GM21825 (cell line): ENCODE measurements around the gene MMP24.
"Not testable (repeated sequence)": the region's sequence is repeated elsewhere in the genome, so short reads cannot be mapped to it uniquely, and the experiment has no call there.

Source experiments
- ATAC-seq: cut with Tn5 transposase; IDR thresholded peaks from one replicate; pipeline ENCODE4 v1.9.1; 2021; ENCODE audit warnings: mild to moderate bottlenecking, moderate library complexity; ENCODE audit not compliant: unreplicated experiment

The MMP24 gene

DNA sequence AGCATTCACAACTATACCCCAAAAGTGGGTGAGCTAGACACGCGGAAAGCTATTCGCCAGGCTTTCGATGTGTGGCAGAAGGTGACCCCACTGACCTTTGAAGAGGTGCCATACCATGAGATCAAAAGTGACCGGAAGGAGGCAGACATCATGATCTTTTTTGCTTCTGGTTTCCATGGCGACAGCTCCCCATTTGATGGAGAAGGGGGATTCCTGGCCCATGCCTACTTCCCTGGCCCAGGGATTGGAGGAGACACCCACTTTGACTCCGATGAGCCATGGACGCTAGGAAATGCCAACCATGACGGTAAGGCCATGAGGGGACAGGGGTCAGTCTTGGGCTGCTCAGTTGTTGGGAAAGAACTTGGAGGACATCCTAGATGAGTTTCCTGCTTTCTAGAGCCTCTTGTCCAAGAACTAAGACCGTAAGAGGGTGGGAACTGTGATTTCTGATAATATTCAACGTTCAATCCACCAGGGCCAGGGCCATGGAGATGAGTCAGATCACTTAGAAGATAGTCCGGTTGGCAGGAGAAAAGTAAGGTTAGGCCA, 28.0 kb downstream of the MMP24 start:
- no peak for ATAC-seq

DNA sequence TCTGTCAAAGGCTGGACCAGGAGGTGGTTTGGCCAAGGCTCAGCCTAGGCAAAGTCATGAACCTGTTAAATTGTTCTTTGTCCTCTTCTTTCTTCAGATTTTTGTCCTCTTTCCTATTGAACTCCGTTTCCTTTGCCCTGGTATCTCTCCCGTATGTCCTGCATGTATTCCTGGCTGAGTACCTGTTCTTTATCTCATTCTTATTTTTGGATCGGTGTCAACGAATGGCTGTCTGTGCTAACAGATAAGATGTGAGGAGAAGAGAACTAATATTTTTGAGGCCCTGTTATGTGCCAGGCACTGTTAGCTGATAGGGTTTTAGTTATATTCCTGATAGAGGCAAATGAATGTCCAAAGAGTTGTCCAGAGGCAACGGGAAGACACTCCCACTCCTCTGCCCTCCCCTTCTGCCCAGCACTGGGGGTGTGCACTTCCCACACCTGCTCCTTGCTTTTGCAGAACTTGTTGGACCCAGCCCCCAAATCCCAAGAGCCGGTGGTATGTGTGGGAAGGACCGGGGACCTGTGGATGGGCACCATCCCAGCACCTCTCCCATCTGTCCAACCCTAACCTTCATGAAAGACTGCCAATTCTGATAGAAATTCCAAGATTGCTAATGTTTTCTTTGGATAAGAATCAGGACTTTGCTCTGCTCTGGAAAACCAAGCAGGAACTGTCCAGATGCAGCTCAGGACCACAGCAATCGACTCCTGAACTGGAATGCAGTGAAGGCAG, 30.9 kb downstream of the MMP24 start:
- ATAC-seq, result no peak

GRCh38 chr20:35260426-35260825, 33.9 kb downstream of the MMP24 start:
- ATAC-seq, result no peak

DNA sequence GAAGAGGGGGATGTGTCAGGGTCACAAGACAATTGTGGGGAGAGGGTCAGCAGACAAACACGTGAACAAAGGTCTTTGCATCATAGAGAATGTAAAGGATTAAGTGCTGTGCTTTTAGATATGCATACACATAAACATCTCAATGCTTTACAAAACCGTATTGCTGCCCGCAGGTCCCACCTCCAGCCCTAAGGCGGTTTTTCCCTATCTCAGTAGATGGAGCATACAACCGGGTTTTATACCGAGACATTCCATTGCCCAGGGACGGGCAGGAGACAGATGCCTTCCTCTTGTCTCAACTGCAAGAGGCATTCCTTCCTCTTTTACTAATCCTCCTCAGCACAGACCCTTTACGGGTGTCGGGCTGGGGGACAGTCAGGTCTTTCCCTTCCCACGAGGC, 35.8 kb downstream of the MMP24 start:
- not testable (repeated sequence) for ATAC-seq

GRCh38 chr20:35262731-35263531, 36.4 kb downstream of the MMP24 start:
- not testable (repeated sequence) for ATAC-seq

- no peak for ATAC-seq
Observed at GRCh38 chr20:35263532-35264341, 37.2 kb downstream of the MMP24 start.

- no peak for ATAC-seq
Observed at GRCh38 chr20:35264755-35265154, 38.3 kb downstream of the MMP24 start.

GRCh38 chr20:35267092-35267491, 40.6 kb downstream of the MMP24 start:
- no peak for ATAC-seq

DNA sequence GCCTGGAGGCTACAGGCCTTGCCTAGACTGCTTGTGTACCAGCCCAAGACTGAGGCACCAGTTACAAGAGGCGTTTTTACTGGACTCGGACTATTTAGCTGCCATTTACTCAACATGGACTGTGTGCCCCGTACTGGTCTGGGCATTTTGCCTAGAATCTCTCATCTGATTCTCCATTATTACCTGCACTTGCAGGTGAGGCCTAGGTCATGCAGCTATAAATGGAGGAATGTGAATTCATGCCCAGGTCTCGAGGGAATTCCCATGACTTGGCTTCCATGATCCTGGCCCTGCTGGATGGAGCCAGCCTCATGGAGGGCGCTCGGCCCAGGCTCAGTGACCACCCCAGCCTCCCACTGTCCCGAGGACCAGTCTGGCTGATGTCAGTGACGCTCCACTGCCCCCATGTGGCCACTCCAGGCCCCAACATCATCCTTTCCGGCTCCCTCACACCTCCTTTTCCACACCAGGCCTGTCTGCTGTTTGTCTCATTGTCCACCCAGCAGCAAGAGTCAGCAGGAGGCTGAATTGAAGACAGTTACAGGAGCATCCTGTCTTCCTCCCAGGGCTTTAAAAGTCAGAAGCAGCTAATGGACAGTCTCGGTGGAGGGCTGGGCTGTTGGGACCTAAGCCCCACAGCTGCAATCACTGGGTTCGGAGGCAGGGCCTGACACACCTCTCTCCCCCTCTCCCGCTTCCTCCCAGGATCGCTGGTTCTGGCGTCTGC, 42.7 kb downstream of the MMP24 start:
- no peak for ATAC-seq

- no peak for ATAC-seq
Observed at GRCh38 chr20:35270021-35270902, 43.8 kb downstream of the MMP24 start.

DNA sequence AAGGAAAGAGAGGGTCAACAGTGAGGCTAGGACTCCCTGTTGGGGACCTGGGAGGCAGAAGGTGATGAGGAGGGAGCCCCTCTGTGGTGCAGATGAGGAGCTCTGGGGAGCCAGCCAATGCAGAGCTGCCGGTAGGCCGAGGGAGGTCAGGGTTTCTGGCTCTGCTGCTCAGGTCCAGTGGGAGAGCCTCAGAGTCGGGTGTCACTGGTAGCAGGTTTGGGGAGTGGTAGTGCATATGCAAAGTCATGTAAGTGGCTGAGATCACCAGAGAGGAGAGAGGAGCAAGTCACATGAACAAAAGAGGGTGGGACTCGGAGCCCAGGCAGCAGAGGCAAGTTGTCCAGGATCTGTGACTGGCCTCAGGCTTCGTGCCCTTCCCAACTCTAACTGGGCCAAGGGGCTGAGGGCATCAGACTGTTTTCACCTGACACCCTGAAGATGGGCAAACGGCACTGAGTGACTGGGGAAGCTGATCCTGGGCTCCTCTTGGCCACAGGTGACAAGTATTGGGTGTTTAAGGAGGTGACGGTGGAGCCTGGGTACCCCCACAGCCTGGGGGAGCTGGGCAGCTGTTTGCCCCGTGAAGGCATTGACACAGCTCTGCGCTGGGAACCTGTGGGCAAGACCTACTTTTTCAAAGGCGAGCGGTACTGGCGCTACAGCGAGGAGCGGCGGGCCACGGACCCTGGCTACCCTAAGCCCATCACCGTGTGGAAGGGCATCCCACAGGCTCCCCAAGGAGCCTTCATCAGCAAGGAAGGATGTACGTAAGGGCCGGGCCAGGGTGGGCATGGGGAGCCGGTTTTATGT, 44.8 kb downstream of the MMP24 start:
- no peak for ATAC-seq

DNA sequence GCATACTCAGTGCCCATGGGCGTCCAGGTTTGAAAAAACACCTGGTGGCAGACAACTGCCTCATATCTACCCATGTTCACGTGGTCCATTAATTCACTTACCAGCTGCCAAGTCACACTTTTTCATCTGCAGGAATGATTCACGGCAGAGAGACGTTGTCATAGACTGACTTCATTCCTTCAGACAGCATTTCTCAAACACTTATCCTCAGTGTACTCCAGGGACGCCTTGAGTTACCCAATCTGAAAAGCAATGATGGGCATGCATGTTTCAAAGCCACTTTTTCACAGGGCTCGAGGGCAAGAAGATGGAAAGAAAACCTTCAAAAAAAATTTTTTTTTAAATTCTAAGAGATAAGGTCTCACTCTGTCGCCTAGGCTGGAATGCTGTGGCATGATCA, 45.4 kb downstream of the MMP24 start:
- no peak for ATAC-seq

GRCh38 chr20:35273449-35274171, 47.1 kb downstream of the MMP24 start:
- no peak for ATAC-seq

GRCh38 chr20:35274172-35275092, 47.9 kb downstream of the MMP24 start:
- ATAC-seq, result no peak

DNA sequence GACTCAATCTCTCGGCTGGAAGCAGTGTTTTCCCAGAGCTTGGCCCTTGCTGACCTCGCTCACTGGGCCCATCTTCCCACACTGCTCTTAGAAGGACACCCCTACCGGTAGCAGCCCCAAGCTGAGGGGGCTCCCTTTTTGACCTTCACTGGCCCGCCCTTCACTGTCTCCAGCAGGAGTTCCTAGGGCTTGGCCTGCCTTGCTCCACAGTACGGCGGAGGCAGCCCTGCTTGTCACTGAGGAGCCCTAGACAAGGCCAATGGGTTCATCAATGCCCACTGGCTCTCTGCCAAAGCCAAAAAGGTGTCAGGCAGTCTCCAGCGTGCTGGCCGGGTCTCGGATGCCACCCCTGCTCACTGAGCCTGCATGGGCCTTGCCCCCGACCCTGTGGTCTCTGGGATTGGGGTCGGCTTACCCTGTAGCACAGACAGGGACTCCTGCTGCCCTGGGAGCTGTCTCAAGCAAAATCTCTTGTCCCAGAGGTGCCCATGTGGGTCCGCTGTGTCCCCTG, 49.3 kb downstream of the MMP24 start:
- ATAC-seq, result no peak

- ATAC-seq, result no peak
Observed at GRCh38 chr20:35276408-35276807, 49.9 kb downstream of the MMP24 start.

DNA sequence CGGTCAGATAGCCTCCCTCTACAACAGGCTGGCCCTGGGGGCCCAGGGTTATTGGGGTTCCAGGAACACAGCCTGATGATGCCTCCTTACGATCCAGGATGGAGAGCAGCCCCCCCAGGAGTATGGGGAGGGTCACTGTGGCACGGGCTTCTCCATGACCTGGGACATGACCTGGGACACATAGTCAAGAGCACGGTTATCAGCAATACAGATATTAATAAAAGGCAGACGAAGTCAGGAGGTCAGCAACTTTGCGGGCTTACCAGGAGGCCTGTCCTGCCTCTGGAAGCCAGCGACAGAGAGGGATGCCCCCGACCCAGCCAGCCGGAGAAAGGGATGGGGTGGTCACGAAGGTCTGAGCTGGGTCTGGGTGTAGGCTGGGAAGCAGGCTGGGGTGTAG, 50.6 kb downstream of the MMP24 start:
- no peak for ATAC-seq
